HL-60 (cell line): ENCODE results near the gene FOXJ3.

ENCODE experiments used
- DNase-seq, 2 experiments: peaks; one replicate each; pipeline ENCODE4 v3.0.0-alpha.2; 2010 to 2020; ENCODE audit warnings: low read depth in 1 of 2, low spot score in 1 of 2
- H3K27ac ChIP-seq: fragments of 250-450 bp; sonication (Bioruptor Pico); replicated peaks from 2 replicates; pipeline ENCODE4 v1.5.1; 2020; ENCODE audit warnings: mild to moderate bottlenecking, moderate library complexity
- H3K27me3 ChIP-seq: fragments of 250-450 bp; sonication (Bioruptor Pico); 2 replicates; pipeline ENCODE4 v1.5.1; 2021; ENCODE audit warnings: mild to moderate bottlenecking, moderate library complexity; ENCODE audit not compliant: insufficient read depth, poor library complexity, severe bottlenecking
- H3K4me3 ChIP-seq: replicated peaks from 2 replicates; pipeline ENCODE4 v1.5.1; 2011; ENCODE audit warnings: mild to moderate bottlenecking, control low read depth, low read length; ENCODE audit not compliant: insufficient read depth
- GABPA ChIP-seq: IDR thresholded peaks from 2 replicates; pipeline ENCODE4 v1.6.1; 2012; ENCODE audit warnings: low read depth
- POLR2AphosphoS5 ChIP-seq: IDR thresholded peaks from 2 replicates; pipeline ENCODE4 v1.6.1; 2012; ENCODE audit warnings: low read depth
- SPI1 ChIP-seq: IDR thresholded peaks from 2 replicates; pipeline ENCODE4 v1.6.1; 2012; ENCODE audit warnings: low read depth, mild to moderate bottlenecking, borderline replicate concordance
- TF ChIP-seq, protein P1 (sequence below): IDR thresholded peaks from one replicate; pipeline ENCODE4 v1.5.1; 2011; ENCODE audit warnings: low read length, control low read depth, inconsistent platforms; ENCODE audit not compliant: insufficient read depth
- TF ChIP-seq, protein P2 (sequence below): IDR thresholded peaks from 2 replicates; pipeline ENCODE4 v1.6.1; 2012; ENCODE audit warnings: low read depth; ENCODE audit not compliant: insufficient replicate concordance

FOXJ3 gene

GRCh38 chr1:42260376-42261070 lies 74.5 kb downstream of the FOXJ3 start:
- Histone ChIP-seq H3K27ac (no peak overlapping the region), H3K27me3 (no peaks in the 10 kb centered on the region), H3K4me3 (no peak overlapping the region)
- no peak for TF ChIP-seq GABPA
- TF ChIP-seq, protein P1, sequence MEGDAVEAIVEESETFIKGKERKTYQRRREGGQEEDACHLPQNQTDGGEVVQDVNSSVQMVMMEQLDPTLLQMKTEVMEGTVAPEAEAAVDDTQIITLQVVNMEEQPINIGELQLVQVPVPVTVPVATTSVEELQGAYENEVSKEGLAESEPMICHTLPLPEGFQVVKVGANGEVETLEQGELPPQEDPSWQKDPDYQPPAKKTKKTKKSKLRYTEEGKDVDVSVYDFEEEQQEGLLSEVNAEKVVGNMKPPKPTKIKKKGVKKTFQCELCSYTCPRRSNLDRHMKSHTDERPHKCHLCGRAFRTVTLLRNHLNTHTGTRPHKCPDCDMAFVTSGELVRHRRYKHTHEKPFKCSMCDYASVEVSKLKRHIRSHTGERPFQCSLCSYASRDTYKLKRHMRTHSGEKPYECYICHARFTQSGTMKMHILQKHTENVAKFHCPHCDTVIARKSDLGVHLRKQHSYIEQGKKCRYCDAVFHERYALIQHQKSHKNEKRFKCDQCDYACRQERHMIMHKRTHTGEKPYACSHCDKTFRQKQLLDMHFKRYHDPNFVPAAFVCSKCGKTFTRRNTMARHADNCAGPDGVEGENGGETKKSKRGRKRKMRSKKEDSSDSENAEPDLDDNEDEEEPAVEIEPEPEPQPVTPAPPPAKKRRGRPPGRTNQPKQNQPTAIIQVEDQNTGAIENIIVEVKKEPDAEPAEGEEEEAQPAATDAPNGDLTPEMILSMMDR, result no peak
- TF ChIP-seq, protein P2, sequence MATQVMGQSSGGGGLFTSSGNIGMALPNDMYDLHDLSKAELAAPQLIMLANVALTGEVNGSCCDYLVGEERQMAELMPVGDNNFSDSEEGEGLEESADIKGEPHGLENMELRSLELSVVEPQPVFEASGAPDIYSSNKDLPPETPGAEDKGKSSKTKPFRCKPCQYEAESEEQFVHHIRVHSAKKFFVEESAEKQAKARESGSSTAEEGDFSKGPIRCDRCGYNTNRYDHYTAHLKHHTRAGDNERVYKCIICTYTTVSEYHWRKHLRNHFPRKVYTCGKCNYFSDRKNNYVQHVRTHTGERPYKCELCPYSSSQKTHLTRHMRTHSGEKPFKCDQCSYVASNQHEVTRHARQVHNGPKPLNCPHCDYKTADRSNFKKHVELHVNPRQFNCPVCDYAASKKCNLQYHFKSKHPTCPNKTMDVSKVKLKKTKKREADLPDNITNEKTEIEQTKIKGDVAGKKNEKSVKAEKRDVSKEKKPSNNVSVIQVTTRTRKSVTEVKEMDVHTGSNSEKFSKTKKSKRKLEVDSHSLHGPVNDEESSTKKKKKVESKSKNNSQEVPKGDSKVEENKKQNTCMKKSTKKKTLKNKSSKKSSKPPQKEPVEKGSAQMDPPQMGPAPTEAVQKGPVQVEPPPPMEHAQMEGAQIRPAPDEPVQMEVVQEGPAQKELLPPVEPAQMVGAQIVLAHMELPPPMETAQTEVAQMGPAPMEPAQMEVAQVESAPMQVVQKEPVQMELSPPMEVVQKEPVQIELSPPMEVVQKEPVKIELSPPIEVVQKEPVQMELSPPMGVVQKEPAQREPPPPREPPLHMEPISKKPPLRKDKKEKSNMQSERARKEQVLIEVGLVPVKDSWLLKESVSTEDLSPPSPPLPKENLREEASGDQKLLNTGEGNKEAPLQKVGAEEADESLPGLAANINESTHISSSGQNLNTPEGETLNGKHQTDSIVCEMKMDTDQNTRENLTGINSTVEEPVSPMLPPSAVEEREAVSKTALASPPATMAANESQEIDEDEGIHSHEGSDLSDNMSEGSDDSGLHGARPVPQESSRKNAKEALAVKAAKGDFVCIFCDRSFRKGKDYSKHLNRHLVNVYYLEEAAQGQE, result no peak
- no peak for TF ChIP-seq POLR2AphosphoS5
- TF ChIP-seq SPI1, result no peak
- DNase-seq, result peak in 1 of 2 experiments; percentile 4

- no peak for TF ChIP-seq GABPA
- TF ChIP-seq POLR2AphosphoS5, result no peak
- TF ChIP-seq SPI1, result no peak
- TF ChIP-seq, protein P1, result no peak
- TF ChIP-seq, protein P2, result no peak
- DNase-seq, result no peak
- Histone ChIP-seq H3K27me3 (no peaks in the 10 kb centered on the region), H3K27ac (peak overlapping the region; percentile 14; the same call in 1 of the 2 replicates), H3K4me3 (no peak overlapping the region)
Observed at GRCh38 chr1:42259739-42260064, 75.3 kb downstream of the FOXJ3 start.

GRCh38 chr1:42259059-42259738 lies 75.8 kb downstream of the FOXJ3 start:
- peak overlapping the region; percentile 14; the same call in 1 of the 2 replicates for H3K27ac ChIP-seq
- no peak for TF ChIP-seq POLR2AphosphoS5
- no peaks in the 10 kb centered on the region for H3K27me3 ChIP-seq
- no peak overlapping the region for H3K4me3 ChIP-seq
- peak in 1 of 2 experiments; percentile 4 for DNase-seq

DNA sequence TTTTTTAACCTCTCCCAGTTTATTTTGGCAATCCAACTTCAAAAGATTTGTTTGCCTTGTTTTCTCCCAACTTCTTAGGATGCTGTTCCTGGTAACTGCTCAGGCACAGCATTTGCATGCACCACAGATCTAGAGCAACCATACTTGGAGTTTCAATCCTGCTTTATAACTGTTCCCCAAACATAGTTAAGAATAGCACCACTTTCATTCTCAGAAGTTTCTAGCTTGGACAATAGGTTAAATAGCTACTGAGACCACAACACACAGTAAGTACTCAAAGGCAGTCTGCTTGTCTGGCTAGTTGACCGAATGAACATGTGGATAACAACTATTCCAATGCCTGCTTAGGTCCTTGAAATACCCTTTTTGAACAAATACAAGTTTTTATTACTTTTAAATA lies 76.8 kb downstream of the FOXJ3 start:
- DNase-seq, result no peak
- no peaks in the 10 kb centered on the region for H3K27me3 ChIP-seq
- no peak for TF ChIP-seq GABPA
- TF ChIP-seq POLR2AphosphoS5, result no peak
- TF ChIP-seq SPI1, result no peak
- TF ChIP-seq, protein P2, result no peak
- TF ChIP-seq, protein P1, result no peak
- H3K4me3 ChIP-seq, result no peak overlapping the region
- no peak overlapping the region for H3K27ac ChIP-seq
